Fibroblast of skin of scalp (primary cell): Measurements from ENCODE around the gene IKZF1. TPM values are rescaled to one million over a fixed set of nuclear protein-coding genes. Genes with fewer than 3 reads are reported as not detected.

Experiments used
- DNase-seq: peaks from one replicate; pipeline ENCODE4 v3.0.0-alpha.2; 2013
- polyA plus RNA-seq, 2 experiments: library from polyadenylated mRNA; unstranded; fragments of 120-200 nt; gene quantifications; one replicate each; pipeline ENCODE4 v1.2.1, GENCODE V29; 2013; ENCODE audit not compliant: insufficient read length in 2 of 2

IKZF1 gene
- not detected for polyA plus RNA-seq (2013, experiment 1 of 2; ENCODE audit: insufficient read length)
- polyA plus RNA-seq (2013, experiment 2 of 2; ENCODE audit: insufficient read length): 0.12 TPM

DNA sequence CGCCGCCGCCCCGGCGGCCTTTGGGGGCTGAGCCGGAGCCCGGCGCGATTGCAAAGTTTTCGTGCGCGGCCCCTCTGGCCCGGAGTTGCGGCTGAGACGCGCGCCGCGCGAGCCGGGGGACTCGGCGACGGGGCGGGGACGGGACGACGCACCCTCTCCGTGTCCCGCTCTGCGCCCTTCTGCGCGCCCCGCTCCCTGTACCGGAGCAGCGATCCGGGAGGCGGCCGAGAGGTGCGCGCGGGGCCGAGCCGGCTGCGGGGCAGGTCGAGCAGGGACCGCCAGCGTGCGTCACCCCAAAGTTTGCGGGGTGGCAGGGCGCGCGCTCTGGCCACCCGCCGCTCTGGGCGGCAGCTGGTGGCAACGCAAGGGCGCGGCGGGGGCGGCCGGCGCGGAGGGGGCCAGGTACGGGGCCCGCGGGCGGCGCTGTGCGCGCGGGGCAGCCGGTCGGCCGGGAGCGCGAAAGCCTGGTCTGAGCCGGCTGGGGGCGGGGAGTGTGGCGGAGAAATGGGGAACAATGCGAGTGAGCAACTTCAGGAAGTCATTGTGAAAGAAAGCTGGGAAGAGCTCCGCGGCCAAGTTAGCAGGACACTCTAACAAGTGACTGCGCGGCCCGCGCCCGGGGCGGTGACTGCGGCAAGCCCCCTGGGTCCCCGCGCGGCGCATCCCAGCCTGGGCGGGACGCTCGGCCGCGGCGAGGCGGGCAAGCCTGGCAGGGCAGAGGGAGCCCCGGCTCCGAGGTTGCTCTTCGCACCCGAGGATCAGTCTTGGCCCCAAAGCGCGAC lies at the start of gene IKZF1:
IKZF1 (plus strand) TSS at position 588 of the 782 bp plus-strand sequence. CDS start 14,346 bp downstream, outside the sequence.
- DNase-seq: peak; percentile 1

DNA sequence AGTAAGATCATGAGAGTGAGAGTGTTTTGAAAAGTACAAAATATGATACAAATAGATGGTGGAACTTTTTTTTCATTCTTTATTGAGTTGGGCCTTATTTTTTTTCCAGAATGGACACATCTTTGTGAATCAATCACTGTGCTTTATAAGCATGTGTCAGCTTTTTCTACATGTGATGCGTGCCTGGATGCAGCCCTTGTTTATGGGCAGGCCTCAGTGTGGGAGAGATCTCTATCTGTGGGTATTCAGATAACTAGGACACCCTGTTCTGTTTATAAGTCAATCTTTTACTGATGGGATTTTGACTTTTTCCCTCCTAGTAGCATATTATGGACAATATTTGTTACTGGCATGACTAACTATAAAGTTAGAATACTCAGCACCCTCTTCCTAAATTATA lies 42.9 kb upstream of the IKZF1 start:
- DNase-seq: no peak

DNA sequence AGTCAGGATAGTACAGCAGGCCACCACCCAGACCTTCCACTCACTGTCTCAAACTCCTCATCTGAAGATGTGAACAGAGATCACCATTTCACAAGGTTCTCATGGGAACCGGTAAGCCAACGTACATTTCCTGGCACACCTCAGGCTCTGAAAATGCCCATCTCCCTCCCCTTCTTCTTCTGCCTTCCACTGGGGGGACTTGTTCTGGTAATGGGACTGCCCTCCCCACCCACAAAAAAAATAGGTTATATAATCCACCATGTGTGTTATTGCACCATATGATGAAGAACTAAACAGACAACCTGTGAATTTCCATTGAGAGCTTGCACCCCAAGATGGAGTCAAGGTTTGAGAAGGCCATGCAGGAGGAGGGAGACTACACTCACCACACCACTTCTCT lies 42.1 kb upstream of the IKZF1 start:
- no peak for DNase-seq

DNA sequence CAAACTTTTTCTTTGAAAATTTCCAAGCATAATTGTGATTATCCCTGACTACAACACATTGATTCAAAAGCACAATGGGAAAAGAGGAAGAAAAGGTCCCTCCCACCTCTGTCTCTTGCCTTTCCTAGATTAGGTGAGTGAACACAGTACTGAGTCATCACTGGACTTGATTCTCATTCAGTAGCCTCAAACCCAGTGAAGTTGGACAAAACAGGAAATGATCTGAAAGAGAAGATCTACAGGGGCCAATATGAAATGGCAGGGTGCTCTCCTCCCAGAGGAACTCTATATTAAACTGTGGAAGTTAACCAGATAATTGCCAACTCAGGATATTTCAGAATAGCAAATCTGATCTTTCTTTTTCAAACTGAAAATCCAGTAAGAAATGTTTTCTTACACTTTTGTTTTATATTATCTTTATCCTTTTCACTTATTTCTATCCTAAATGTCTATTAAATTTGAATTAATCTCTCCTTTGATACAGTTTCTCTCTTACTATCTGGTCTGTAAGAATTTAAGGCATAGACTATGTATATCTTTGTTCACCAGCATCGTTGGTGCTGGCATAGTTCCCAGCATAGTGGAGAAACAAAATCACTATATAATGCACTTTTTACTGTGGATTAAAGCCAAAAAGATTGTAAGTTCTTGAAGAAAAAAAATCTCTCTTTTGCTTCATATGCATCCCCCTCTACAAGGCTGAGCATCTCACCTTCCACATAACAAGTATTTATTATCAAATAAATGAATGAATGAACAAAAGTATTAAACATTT lies 41.4 kb upstream of the IKZF1 start:
- DNase-seq: no peak

DNA sequence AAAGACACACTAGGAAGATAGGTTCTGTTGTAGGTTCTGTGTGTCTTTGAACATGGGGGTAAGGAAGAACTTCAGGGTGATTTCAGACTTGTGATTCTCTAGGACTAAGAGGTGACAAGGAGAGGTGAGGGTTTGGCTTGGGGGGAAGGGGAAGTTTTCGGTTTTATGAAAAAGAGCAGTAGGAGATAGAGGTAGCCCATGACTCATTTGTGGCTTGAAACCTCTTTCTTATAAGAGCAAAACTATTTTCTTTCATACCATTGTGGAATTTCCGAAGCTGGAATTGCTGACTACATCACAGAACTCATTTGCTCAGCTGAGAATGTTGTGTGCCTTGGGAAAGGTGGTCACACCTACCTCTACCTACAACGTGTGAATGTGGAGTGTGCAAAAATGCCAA lies 39.6 kb upstream of the IKZF1 start:
- DNase-seq: no peak

DNA sequence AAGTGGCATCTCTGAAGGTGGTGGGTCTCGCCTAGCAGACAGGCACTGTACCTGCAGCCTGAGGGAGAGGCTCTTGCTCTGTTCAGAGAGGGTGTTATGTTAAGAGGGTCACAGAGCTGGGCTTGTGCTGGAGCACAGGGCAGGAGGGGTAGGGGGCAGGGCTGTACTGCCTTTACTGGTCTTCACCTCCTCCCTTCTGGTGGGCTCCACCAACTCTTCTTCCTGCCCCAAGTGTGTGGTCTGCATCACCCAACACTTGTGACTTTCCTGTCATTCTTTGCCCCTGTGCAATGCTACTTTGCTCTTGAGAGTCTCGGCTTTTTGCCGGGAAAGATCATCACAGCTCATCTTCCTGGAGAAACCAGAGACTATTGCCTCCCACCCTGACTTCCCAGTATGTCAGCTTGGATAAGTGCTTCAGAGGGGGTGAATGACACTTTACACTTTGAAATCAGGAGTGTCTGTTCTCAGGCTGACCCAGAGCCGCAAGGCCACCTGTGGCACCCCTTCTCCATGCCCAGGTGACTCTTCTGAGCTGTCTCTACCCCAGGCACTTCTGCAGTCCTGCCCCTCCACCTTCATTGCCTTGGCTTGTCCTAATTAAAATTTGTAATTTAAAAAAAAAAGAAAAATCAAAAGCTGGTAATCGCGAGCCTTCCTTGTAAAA lies 38.4 kb upstream of the IKZF1 start:
- no peak for DNase-seq

DNA sequence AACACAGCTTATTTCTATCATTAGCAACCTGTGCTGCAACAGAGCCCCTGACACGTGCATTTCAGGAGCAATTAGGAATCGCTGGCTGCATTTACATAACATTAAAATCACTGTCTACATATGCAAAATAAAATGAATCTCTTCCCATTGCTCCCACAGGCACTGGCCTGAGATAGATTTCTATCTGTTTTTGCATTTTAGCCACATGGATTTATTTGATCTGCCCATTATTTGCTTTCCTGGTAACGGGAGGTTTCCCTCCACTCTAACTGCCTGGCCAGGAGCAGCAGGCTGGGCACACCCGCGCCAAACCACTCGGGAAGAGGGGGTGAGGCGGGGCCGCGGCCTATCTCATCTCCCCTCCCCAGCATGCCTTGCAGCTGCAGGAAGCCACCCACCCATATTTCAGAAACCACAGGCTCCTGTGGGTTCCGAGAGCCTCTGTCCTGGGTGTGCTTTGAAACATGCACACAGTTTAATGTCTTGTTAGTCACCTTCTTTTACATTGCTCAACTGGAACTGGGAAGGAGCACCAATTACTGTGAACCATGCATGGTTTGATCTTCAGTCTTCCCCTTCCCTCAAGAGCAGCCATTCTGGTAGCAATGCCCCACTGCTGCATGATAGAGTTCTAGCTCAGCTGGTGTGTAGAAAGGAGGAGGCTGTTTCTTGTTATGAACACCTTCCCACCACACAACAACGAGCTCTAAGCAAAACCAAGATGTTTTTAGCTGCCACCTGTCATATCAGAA lies 37.7 kb upstream of the IKZF1 start:
- no peak for DNase-seq

DNA sequence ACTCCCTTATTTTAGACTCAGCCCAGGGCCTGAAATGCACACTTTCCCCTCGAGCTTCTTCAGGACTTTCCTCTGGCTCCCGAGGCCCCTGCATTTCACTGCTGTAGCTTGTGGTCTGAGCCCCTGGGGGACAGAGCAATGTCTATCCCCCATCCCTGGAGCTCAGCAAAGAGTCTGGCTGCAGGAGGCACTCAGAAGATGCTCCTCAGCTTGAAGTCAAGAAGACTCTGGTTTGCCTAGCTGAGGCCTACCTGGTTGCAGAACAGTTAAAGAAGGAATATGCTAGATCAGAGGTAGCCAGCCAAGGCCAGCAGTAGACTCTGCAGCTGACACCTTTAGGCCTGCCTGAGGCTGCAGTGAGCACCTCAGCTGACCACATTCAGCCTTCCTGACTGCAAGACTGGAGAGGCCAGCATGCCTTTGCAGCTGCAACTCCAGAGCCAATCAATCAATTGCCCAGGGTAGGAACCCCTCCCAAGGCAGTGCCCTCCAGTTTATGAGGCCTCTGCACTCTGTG lies 36.9 kb upstream of the IKZF1 start:
- no peak for DNase-seq

DNA sequence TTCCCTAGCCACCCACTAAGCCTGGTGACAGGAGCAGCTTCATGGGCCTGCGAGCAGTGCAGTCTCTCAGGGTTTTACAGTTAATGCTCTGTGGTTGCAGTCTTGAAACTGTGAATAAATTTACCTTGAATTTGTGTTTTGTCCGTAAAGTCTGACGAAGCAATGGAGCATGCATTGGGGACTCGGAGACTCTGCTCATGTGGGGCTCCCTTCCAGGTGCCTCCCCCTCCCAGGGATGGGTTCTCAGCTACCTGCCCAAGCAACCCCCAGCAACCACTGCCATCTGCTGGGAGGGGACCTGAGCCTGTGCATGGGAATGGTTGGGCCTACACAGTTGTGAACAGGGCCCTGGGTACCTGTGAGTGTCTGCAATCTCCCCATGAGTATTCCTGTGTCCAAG lies 36.3 kb upstream of the IKZF1 start:
- no peak for DNase-seq

DNA sequence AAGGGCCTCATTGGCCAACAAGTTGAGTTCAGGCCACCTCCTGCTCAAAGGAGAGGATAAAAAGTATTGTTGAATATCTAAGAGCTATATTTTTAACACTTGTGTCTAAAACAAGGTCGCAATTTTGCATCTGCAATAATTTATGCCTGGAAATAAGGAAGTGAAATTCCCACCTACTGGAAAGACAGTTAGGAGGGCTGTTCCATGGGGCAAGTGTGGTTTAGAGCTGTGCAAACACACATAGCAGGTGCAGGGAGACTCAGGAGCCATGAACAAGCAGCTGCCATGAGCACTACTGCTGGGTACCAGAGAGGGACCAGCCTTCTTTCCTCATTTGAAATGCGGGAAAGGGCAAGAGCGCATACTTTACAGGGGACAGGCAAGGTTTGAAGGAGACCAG lies 35.5 kb upstream of the IKZF1 start:
- no peak for DNase-seq

DNA sequence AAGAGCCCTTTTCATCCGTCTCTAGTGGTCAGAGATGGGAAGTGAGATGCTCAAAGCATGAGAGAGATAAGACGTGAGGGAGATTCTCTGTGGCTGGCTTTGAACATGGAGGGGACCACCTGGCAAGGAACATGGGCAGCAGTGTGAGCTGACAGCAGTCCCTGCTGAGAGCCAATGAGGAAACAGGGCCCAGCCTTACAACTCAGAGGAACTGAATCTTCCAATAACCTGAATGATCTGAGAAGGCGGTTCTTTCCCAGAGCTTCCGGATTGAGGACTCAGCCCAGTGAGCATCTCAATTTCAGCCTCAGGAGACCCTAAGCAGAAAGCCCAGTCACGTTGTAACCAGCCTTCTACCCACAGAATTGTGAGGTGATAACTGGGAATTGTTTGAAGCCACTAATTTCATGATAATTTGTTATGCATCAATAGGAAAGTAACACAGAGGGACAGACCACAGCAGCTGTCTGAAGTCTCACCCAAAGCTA lies 33.9 kb upstream of the IKZF1 start:
- no peak for DNase-seq

DNA sequence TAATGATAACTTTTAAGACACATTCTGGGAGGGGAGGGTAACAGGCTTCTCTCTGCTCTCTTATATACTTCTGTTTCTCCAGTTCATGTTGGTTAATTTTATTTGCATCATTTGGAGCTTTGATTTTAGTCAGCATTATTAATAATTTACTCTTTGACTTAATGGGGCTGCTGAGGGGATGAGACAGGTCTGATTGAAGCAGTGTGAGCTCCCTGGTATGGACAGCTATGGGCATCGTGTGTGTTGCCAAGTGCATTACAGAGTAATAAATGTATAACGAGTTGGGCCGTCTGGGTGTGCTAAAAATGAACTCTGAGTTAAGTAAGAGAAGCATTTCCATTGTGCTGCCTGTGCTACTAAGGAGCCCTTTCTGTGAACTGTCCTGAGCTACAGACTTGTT lies 31.7 kb upstream of the IKZF1 start:
- DNase-seq: no peak

DNA sequence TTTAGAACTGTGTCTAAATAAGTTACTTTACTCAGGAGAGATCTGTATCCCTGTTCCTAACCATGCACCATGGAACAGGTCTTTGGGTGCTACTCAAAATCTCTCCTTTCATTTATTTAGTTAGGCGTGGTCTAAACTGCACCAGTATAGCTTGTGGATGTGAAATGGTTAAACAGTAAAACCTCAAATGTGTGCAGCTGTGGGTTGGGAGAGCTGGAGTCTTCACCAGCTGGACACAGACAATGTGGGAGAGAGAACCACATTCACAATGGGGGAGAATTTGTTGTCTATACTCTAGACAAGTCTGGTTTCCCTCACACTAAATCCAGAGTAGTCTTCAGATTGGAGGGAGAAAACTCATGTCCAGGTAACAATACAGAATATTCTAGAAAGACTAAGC lies 31.2 kb upstream of the IKZF1 start:
- DNase-seq: no peak

DNA sequence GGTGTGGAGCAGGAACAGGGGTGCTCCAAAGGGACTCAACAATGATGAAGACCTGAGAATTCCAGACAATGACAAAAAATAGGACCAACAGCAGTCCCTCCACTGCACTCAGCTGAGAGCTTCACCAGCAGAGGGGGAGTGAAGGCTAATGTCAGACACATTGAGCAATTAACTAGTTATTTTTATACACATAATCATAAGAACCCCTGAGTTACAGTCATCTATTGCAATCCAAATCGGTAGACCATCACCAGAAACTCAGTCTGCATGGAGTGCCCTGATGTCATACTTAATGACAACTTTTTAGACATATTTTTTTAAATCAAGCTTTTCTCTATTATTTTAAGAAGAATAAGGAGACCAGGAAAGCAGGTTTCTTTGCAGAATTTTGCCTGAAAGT lies 30.6 kb upstream of the IKZF1 start:
- DNase-seq: no peak

DNA sequence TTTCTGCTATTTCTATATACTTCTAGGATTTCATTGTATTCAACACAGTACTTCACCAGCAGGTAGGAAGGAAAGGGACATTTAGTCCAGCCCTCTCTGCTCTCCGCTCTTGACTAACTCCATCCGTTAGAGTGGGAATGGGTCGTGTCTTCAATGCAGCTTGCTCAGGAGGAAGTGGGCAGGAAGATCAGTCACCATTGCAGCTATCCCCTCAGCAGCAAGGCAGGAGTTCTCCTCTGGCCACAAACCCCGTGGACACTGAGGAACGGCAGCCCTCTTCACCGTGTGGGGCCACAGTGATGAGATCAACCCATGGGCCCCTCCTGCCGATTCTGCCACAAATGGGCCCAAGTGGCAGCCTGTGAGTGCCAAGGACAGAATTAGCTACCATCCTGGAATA lies 30.2 kb upstream of the IKZF1 start:
- DNase-seq: no peak

DNA sequence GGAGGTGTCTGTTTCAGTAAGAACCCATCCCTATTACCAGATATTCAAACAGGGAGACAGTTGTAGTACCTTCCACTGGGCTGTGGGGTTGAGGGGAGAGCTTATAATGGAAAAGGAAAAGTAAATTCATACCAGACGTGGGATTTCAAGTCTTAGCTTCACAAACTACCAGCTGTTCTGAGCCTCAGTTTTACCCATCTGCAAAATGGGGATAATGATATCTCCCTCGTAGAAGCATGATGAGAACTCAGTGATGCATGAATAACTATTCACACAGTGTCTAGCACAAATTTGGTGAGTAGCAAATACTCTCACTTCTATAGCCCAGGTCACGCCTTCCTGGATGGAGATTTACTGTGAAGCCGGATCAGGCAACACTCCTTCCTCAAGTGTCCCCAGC lies 29.1 kb upstream of the IKZF1 start:
- DNase-seq: no peak

DNA sequence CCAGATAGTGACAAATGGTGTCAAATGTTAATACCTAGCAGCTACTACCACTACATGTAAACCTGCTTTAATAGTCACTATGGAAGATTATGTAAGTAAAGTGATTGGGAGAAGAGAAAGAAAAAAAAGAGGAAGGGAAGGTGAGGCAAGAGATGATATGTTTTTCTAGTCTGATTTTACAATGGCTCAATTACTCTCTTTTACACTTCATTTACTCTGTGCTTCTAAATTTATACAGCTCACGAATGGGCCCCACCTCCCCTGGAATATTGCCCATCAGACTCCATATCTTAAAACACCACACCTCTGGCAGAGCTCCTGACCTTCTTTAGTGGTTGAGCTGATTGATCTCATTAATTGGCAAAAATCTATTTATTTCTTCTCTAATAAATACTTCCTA lies 28.0 kb upstream of the IKZF1 start:
- no peak for DNase-seq

DNA sequence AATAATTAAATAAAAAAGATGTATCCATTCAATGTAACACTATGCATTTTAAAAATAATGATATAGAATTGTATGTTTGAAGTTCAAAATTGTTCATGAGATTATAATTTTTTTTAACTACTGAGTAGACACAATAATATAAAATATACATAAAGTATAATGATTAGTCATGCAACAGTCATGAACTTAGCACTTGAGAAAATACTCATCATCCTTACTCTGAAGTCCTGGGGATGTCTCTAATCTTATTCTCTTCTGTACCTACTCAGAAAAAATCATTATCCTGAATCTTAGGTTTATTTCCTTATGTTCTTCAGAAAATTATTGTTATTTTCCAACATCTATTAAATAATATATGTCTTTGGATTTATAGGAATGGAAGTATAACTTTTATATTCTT lies 26.4 kb upstream of the IKZF1 start:
- DNase-seq: no peak

DNA sequence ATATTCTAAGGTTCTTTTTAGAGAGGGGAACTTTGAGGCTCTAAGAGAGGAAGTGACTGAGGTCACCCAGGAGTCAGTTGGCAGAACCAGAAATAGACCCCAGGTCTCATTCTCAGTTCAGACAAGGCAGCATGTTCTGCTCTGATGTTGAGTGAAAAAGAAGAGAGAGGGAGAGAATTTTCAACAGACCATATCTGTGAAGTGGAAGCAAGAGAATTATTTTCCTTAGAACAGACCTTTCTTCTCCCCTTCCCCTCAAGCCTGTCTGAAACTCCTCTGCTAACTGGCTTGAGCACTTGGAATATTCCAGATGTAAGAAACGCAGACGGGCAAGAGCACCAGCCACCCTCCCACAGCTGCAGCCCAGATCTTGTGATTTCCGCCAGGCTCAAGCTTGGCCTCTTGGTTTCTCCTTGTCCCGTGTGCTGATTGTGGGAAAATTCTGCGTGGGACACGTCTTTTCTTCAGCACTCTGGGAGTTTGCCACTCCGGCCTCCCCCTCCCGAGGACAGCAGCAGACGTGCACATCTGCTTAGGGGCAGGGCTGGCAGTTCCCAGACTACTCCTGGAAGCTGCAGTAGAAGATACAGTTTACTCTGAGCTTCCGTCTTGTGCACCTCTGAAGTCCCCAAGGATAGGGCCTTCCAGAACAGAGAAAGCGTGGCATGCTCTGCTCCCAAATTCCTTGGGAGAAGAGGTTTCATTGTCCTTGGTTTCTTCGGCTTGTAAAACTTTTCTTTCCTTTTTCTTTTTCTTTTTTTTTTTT lies 22.7 kb upstream of the IKZF1 start:
- DNase-seq: no peak

DNA sequence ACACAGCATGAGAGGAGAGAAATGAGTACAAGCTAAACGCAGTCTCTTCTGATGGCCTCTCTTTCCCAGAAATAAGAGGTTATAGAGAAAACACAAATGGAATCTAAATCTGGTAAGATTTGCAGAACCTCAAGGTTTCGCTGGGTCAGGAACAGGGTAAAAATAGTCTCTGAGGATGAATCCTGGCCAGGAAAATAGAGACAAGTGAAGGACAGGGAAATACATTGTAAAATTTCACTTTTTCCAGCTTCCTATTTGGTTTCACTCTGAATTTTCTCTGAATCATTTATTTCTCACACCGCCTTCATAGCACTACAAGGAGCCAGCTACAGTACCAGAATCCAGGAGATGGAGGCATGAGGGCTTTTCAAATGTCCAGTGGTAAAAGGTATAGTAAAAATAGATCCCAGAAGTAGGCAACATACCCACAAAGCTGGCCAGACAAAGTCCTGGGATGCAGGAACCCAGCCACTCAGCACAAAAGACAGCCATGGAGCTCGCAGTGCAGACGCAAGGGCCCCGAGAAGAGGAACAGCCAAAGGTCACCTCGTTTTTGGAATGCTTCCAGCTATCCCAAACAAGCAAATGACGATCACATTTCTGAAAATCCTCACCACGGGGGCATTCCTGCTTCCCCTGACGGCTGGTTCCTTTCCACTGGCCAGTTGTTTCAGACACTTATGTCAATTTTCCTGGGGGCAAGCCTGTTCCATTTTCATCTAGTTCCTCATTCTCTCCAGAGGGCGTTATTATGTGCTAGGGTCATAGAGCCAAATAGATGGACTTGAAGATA lies 21.5 kb upstream of the IKZF1 start:
- DNase-seq: no peak

DNA sequence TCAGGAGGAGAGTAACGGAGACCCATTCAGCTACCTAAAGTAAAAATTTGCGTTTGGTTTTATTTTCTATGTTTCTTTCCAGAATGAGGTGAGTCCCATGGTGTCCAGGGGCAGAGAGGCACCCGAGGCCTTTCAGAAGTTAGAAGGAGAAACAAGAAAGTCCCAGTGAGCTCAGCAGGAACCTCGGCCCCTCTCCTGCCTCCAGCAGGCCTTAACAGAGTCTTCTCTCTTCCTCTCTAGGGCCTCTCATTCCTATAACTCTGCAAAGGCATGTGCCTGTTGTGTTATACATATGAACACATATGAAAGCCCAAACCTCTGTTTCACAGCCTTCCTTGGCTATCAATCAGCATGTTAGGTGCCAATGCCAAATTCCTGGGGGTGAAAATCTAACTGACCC lies 20.8 kb upstream of the IKZF1 start:
- no peak for DNase-seq
